Neural progenitor cell (in vitro differentiated cells): ENCODE results near the gene TMEM161B.
"Not testable (repeated sequence)": the region's sequence is repeated elsewhere in the genome, so short reads cannot be mapped to it uniquely, and the experiment has no call there.

Experiments used
- EZH2 ChIP-seq: fragments of 200-600 bp; sonication (generic); IDR thresholded peaks from 2 replicates; pipeline ENCODE4 v1.6.1; 2017; ENCODE audit warnings: antibody characterized with exemption, mild to moderate bottlenecking, moderate library complexity
- EZH2phosphoT487 ChIP-seq: fragments of 200-600 bp; sonication (generic); IDR thresholded peaks from 2 replicates; pipeline ENCODE4 v1.6.1; 2017; ENCODE audit warnings: antibody characterized with exemption
- TF ChIP-seq, protein P1 (sequence below): fragments of 200-600 bp; sonication (generic); IDR thresholded peaks from 2 replicates; pipeline ENCODE4 v1.5.1; 2017; ENCODE audit warnings: antibody characterized with exemption, mild to moderate bottlenecking

- TF ChIP-seq, protein P1, sequence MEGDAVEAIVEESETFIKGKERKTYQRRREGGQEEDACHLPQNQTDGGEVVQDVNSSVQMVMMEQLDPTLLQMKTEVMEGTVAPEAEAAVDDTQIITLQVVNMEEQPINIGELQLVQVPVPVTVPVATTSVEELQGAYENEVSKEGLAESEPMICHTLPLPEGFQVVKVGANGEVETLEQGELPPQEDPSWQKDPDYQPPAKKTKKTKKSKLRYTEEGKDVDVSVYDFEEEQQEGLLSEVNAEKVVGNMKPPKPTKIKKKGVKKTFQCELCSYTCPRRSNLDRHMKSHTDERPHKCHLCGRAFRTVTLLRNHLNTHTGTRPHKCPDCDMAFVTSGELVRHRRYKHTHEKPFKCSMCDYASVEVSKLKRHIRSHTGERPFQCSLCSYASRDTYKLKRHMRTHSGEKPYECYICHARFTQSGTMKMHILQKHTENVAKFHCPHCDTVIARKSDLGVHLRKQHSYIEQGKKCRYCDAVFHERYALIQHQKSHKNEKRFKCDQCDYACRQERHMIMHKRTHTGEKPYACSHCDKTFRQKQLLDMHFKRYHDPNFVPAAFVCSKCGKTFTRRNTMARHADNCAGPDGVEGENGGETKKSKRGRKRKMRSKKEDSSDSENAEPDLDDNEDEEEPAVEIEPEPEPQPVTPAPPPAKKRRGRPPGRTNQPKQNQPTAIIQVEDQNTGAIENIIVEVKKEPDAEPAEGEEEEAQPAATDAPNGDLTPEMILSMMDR: not testable (repeated sequence)
- TF ChIP-seq EZH2phosphoT487, EZH2: not testable (repeated sequence)
Observed at GRCh38 chr5:88264565-88264964, 4.1 kb downstream of the TMEM161B start.
